Cardiac muscle cell (in vitro differentiated cells and primary cell): ENCODE results near the gene CORO6. TPM values are rescaled to one million over a fixed set of nuclear protein-coding genes. Genes with fewer than 3 reads are reported as not detected.

Source experiments
- DNase-seq, 2 donors: peaks; one replicate each; pipeline versions ENCODE4 v3.0.0 to v3.0.0-alpha.2; 2010 to 2017; ENCODE audit warnings: low read depth in 1 of 2, low spot score in 1 of 2
- H3K27ac ChIP-seq: fragments of 200-600 bp; sonication (generic); 2 replicates; pipeline ENCODE4 v1.5.1; 2016
- H3K27me3 ChIP-seq: fragments of 200-600 bp; sonication (generic); 2 replicates; pipeline ENCODE4 v1.6.0; 2016; ENCODE audit warnings: control low read depth
- H3K36me3 ChIP-seq: fragments of 200-600 bp; sonication (generic); 2 replicates; pipeline ENCODE4 v1.5.1; 2016; ENCODE audit warnings: control low read depth
- H3K4me1 ChIP-seq: fragments of 200-600 bp; sonication (generic); 2 replicates; pipeline ENCODE4 v1.8.1; 2017; ENCODE audit warnings: low read depth, mild to moderate bottlenecking, mixed run types
- H3K4me3 ChIP-seq: fragments of 200-600 bp; sonication (generic); 2 replicates; pipeline ENCODE4 v1.5.1; 2016; ENCODE audit warnings: mild to moderate bottlenecking
- H3K9me3 ChIP-seq: fragments of 200-600 bp; sonication (generic); 2 replicates; pipeline ENCODE4 v1.5.1; 2017; ENCODE audit warnings: low read depth, mild to moderate bottlenecking, control low read depth
- CTCF ChIP-seq: IDR thresholded peaks from 2 replicates; pipeline ENCODE4 v1.5.1; 2012; ENCODE audit warnings: low read depth, mild to moderate bottlenecking, low read length
- polyA plus RNA-seq: library from polyadenylated mRNA; unstranded; fragments of >200 nt; fragmentation: Nextera tagmentation; extraction: Ambion mirVana; gene quantifications from 2 replicates; pipeline ENCODE4 v1.2.1, GENCODE V29; 2016
- total RNA-seq: library from RNA; depleted of rRNA; stranded (reverse); fragments of >200 nt; gene quantifications from 2 replicates; pipeline ENCODE4 v1.2.3, GENCODE V29; 2016

CORO6 gene
- total and polyA plus RNA-seq, 2 experiments from 2014 or later: 163 to 243 TPM

GRCh38 chr17:29585080-29585751, 37.5 kb downstream of the CORO6 start:
- DNase-seq: peak in 1 of 2 donors; percentile 45

GRCh38 chr17:29584452-29585079, 38.1 kb downstream of the CORO6 start:
- no peaks in the 10 kb centered on the region for H3K36me3 ChIP-seq
- peaks cover 7% of the 10 kb centered on the region for H3K4me1 ChIP-seq
- no peak overlapping the region for H3K4me3 ChIP-seq
- H3K27ac ChIP-seq: no peak overlapping the region
- no peak for DNase-seq
- no peaks in the 10 kb centered on the region for H3K27me3 ChIP-seq
- TF ChIP-seq CTCF: no peak
- H3K9me3 ChIP-seq: no peaks in the 10 kb centered on the region

More at GRCh38 chr17:29585080-29585751, 37.5 kb downstream of the CORO6 start:
- Histone ChIP-seq H3K9me3 (no peaks in the 10 kb centered on the region), H3K27me3 (no peaks in the 10 kb centered on the region), H3K36me3 (no peaks in the 10 kb centered on the region), H3K4me3 (no peak overlapping the region), H3K27ac (no peak overlapping the region), H3K4me1 (peaks cover 11% of the 10 kb centered on the region)
- TF ChIP-seq CTCF: peak; percentile 38

GRCh38 chr17:29583324-29584248, 39.1 kb downstream of the CORO6 start:
- H3K4me3 ChIP-seq: no peak overlapping the region
- no peaks in the 10 kb centered on the region for H3K9me3 ChIP-seq
- H3K4me1 ChIP-seq: peaks cover 7% of the 10 kb centered on the region
- H3K36me3 ChIP-seq: no peaks in the 10 kb centered on the region
- TF ChIP-seq CTCF: no peak
- H3K27me3 ChIP-seq: no peaks in the 10 kb centered on the region
- no peak overlapping the region for H3K27ac ChIP-seq
- DNase-seq: no peak

GRCh38 chr17:29582772-29583171, 39.9 kb downstream of the CORO6 start:
- H3K4me3 ChIP-seq: no peak overlapping the region
- TF ChIP-seq CTCF: no peak
- no peaks in the 10 kb centered on the region for H3K9me3 ChIP-seq
- H3K36me3 ChIP-seq: no peaks in the 10 kb centered on the region
- peaks cover 4% of the 10 kb centered on the region for H3K4me1 ChIP-seq
- H3K27ac ChIP-seq: no peak overlapping the region
- DNase-seq: no peak
- no peaks in the 10 kb centered on the region for H3K27me3 ChIP-seq

GRCh38 chr17:29582254-29582765, 40.4 kb downstream of the CORO6 start:
- H3K4me3 ChIP-seq: no peak overlapping the region
- no peak for TF ChIP-seq CTCF
- H3K4me1 ChIP-seq: peaks cover 4% of the 10 kb centered on the region
- no peaks in the 10 kb centered on the region for H3K27me3 ChIP-seq
- DNase-seq: no peak
- H3K36me3 ChIP-seq: no peaks in the 10 kb centered on the region
- H3K27ac ChIP-seq: no peak overlapping the region
- no peaks in the 10 kb centered on the region for H3K9me3 ChIP-seq
